T-helper 1 cell treated with Interleukin-12 subunit alpha and Interleukin-12 subunit beta and Interleukin-4 antibody, amounts not matched to agents 30 μg/mL and 1 μg/mL, for 36 hours (primary cell): ENCODE results near the gene CNPY1.

ENCODE experiments used
- H3K27ac Mint-ChIP-seq: one replicate; pipeline ENCODE4 v1.8.0; 2021; ENCODE audit warnings: mild to moderate bottlenecking, mixed read lengths
- H3K27me3 Mint-ChIP-seq: one replicate; pipeline ENCODE4 v1.8.0; 2021; ENCODE audit warnings: low read depth, mixed read lengths
- H3K36me3 Mint-ChIP-seq: one replicate; pipeline ENCODE4 v1.8.0; 2021; ENCODE audit warnings: low read depth, mixed read lengths
- H3K4me1 Mint-ChIP-seq: one replicate; pipeline ENCODE4 v1.8.0; 2021; ENCODE audit warnings: low read depth, mixed read lengths
- H3K4me3 Mint-ChIP-seq: one replicate; pipeline ENCODE4 v1.8.0; 2021; ENCODE audit warnings: mild to moderate bottlenecking, moderate library complexity, mixed read lengths
- H3K9me3 Mint-ChIP-seq: one replicate; pipeline ENCODE4 v1.8.0; 2021; ENCODE audit warnings: mixed read lengths

Gene CNPY1

GRCh38 chr7:155455132-155455693 lies 91.1 kb downstream of the CNPY1 start:
- Mint-ChIP-seq H3K36me3 (peaks cover 3% of the 10 kb centered on the region), H3K27me3 (peaks cover 72% of the 10 kb centered on the region), H3K27ac (peak overlapping the region; percentile 15), H3K4me3 (no peak overlapping the region), H3K9me3 (no peaks in the 10 kb centered on the region), H3K4me1 (peaks cover 3% of the 10 kb centered on the region)

GRCh38 chr7:155454183-155455112 lies 91.9 kb downstream of the CNPY1 start:
- H3K9me3 Mint-ChIP-seq: no peaks in the 10 kb centered on the region
- peaks cover 3% of the 10 kb centered on the region for H3K36me3 Mint-ChIP-seq
- peaks cover 3% of the 10 kb centered on the region for H3K4me1 Mint-ChIP-seq
- H3K27ac Mint-ChIP-seq: no peak overlapping the region
- H3K27me3 Mint-ChIP-seq: peaks cover 66% of the 10 kb centered on the region
- no peak overlapping the region for H3K4me3 Mint-ChIP-seq

GRCh38 chr7:155453296-155454182 lies 92.8 kb downstream of the CNPY1 start:
- H3K36me3 Mint-ChIP-seq: no peaks in the 10 kb centered on the region
- no peak overlapping the region for H3K27ac Mint-ChIP-seq
- peaks cover 69% of the 10 kb centered on the region for H3K27me3 Mint-ChIP-seq
- H3K9me3 Mint-ChIP-seq: no peaks in the 10 kb centered on the region
- no peak overlapping the region for H3K4me3 Mint-ChIP-seq
- no peaks in the 10 kb centered on the region for H3K4me1 Mint-ChIP-seq

GRCh38 chr7:155452505-155453295 lies 93.7 kb downstream of the CNPY1 start:
- H3K9me3 Mint-ChIP-seq: no peaks in the 10 kb centered on the region
- no peak overlapping the region for H3K27ac Mint-ChIP-seq
- peaks cover 4% of the 10 kb centered on the region for H3K36me3 Mint-ChIP-seq
- H3K4me3 Mint-ChIP-seq: no peak overlapping the region
- peaks cover 77% of the 10 kb centered on the region for H3K27me3 Mint-ChIP-seq
- H3K4me1 Mint-ChIP-seq: peaks cover 1% of the 10 kb centered on the region

GRCh38 chr7:155451840-155452239 lies 94.5 kb downstream of the CNPY1 start:
- Mint-ChIP-seq H3K4me1 (peaks cover 1% of the 10 kb centered on the region), H3K27ac (no peak overlapping the region), H3K36me3 (peaks cover 4% of the 10 kb centered on the region), H3K4me3 (no peak overlapping the region), H3K27me3 (peaks cover 81% of the 10 kb centered on the region), H3K9me3 (no peaks in the 10 kb centered on the region)
